Measurements from ENCODE around the gene DIDO1.
"Not testable (repeated sequence)": the region's sequence is repeated elsewhere in the genome, so short reads cannot be mapped to it uniquely, and the experiment has no call there.

Gene DIDO1

DNA sequence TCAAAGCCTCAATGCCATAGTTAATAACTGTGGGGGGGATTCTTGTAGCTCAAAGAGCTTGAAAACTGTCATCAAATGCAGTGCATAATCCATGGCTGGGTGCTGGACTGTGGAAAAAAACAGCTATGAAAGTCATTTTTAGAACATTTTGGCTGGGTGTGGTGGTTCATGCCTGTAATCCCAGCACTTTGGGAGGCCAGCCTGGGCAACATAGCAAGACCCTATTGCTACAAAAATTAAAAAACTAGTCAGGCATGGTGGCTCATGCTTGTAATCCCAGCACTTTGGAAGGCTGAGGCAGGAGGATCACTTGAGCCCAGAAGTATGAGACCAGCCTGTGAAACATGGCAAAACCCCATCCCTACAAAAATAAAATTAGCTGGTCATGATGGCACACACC is 76.9 kb downstream of the DIDO1 start:
- no peak overlapping the region for H3K4me3 ChIP-seq (replicated peaks; ENCODE audit: low read depth, low read length)
- no peak for DNase-seq (ENCODE audit: low read depth)
- no peak for TF ChIP-seq CTCF (IDR thresholded peaks at IDR 0.05; ENCODE audit: low read length, missing control alignments)

DNA sequence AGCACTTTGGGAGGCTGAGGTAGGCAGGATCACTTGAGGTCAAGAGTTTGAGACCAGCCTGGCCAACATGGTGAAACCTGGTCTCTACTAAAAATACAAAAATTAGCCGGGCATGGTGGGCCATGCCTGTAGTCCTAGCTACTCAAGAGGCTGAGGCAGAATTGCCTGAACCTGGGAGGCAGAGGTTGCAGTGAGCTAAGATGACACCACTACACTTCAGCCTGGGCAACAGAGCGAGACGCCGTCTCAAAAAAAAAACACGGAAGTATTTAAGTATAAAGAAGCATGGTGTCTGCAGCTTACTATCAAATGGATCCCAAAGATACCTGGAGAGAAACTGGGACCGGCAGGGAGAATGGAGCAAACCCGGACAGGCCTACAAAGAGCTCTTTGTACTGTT is 77.4 kb downstream of the DIDO1 start:
- not testable (repeated sequence) for H3K4me3 ChIP-seq (replicated peaks; ENCODE audit: low read depth, low read length); DNase-seq (ENCODE audit: low read depth)

DNA sequence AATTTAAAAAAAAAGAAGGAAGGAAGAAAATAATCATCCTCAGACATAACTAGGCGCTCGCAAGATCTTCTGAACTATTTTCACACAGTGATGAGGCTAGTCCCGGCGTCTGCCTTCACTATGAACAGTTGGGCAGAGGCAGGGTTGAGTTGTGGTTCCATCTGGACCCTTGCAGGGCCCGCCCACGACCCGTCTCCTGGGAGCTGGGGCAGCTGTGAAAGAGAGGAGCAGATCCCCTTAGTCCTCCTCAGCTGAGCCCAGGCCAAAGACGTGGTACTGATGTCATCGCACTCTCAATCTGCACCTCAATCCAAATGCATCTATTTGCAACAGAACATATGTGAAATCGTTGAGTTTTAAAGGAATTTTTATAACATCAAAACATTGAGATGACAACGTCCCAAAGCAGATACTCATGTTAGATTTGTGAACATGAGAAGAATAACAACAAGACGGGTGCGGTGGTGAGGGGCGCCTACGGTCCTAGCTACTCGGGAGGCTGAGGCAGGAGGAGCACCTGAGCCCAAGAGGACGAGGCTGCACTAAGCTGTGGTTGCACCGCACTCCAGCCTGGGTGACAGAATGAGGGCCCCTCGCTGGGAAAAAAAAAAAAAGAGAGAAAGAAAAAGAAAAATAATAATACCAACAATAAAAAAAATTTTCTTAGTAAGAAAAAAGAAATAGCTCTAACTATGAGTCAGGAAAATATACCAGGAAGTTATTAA is 80.0 kb downstream of the DIDO1 start:
- TF ChIP-seq CTCF (IDR thresholded peaks at IDR 0.05; ENCODE audit: low read length, missing control alignments): no peak
- DNase-seq (ENCODE audit: low read depth): no peak
- H3K4me3 ChIP-seq (replicated peaks; ENCODE audit: low read depth, low read length): no peak overlapping the region

- no peak for TF ChIP-seq CTCF (IDR thresholded peaks at IDR 0.05; ENCODE audit: low read length, missing control alignments)
- no peak for DNase-seq (ENCODE audit: low read depth)
- no peak overlapping the region for H3K4me3 ChIP-seq (replicated peaks; ENCODE audit: low read depth, low read length)
Measured at GRCh38 chr20:62845416-62846160, 80.7 kb downstream of the DIDO1 start.

DNA sequence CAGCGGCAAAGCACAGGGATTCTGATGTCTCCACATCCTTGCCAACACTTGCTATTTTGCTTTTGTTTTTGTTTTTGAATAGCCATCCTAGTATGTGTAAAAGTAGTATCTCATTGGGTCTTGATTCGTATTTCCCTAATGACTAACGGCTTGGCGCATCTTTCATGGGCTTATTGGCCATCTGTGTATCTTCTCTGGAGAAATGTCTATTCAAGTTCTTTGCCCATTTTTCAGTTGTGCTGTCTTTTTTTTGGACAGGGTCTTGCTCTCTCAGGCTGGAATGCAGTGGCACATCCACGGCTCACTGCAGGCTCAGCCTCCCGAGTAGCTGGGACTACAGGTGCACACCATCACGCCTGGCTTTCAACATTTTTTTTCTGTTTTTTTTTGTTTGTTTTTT is 82.1 kb downstream of the DIDO1 start:
- DNase-seq (ENCODE audit: low read depth): no peak
- no peak for TF ChIP-seq CTCF (IDR thresholded peaks at IDR 0.05; ENCODE audit: low read length, missing control alignments)
- H3K4me3 ChIP-seq (replicated peaks; ENCODE audit: low read depth, low read length): no peak overlapping the region

GRCh38 chr20:62843656-62844055 is 82.6 kb downstream of the DIDO1 start:
- TF ChIP-seq CTCF (IDR thresholded peaks at IDR 0.05; ENCODE audit: low read length, missing control alignments): no peak
- no peak overlapping the region for H3K4me3 ChIP-seq (replicated peaks; ENCODE audit: low read depth, low read length)
- no peak for DNase-seq (ENCODE audit: low read depth)

GRCh38 chr20:62841705-62842212 is 84.5 kb downstream of the DIDO1 start:
- H3K4me3 ChIP-seq (replicated peaks; ENCODE audit: low read depth, low read length): no peak overlapping the region
- DNase-seq (ENCODE audit: low read depth): no peak
- no peak for TF ChIP-seq CTCF (IDR thresholded peaks at IDR 0.05; ENCODE audit: low read length, missing control alignments)
